ENCODE results near the gene IHH. TPM values are rescaled to one million over a fixed set of nuclear protein-coding genes. Genes with fewer than 3 reads are reported as not detected.

The IHH gene
- total RNA-seq, 1 experiment from 2014 or later, result not detected

GRCh38 chr2:219020604-219021365 lies 39.9 kb downstream of the IHH start:
- H3K9me3 ChIP-seq (ENCODE audit: control insufficient read depth, low read depth, low read length), result no peaks in the 10 kb centered on the region
- no peaks in the 10 kb centered on the region for H3K9me3 Mint-ChIP-seq
- H3T11ph ChIP-seq (ENCODE audit: low read length), result no peak overlapping the region
- H4K91ac ChIP-seq (ENCODE audit: insufficient read length, low read depth, low read length), result no peak overlapping the region
- peaks cover 25% of the 10 kb centered on the region for H3K27me3 Mint-ChIP-seq (ENCODE audit: low read depth)
- no peak overlapping the region for H3K18ac ChIP-seq (ENCODE audit: insufficient read length, low read depth, low read length)
- no CpG with 5 or more reads among the region's 11 CpGs for WGBS (ENCODE audit: extremely low coverage, insufficient read length, low lambda C conversion rate)
- no peak overlapping the region for H3K4ac ChIP-seq (ENCODE audit: low read depth, low read length)
- no peak overlapping the region for H3K23ac ChIP-seq (ENCODE audit: insufficient read length, low read depth, low read length)
- no peaks in the 10 kb centered on the region; the same call in 1 of the 2 replicates for H3K27me3 ChIP-seq (ENCODE audit: insufficient read depth, low read length)
- no peak for DNase-seq
- H3K79me2 ChIP-seq (ENCODE audit: insufficient read depth, low read length), result no peaks in the 10 kb centered on the region
- H3K4me1 Mint-ChIP-seq, result peaks cover 6 to 7% of the 10 kb centered on the region in 2 experiments
- no peak overlapping the region for H4K5ac ChIP-seq (ENCODE audit: insufficient read length, low read depth, low read length)
- TF ChIP-seq, protein P1, sequence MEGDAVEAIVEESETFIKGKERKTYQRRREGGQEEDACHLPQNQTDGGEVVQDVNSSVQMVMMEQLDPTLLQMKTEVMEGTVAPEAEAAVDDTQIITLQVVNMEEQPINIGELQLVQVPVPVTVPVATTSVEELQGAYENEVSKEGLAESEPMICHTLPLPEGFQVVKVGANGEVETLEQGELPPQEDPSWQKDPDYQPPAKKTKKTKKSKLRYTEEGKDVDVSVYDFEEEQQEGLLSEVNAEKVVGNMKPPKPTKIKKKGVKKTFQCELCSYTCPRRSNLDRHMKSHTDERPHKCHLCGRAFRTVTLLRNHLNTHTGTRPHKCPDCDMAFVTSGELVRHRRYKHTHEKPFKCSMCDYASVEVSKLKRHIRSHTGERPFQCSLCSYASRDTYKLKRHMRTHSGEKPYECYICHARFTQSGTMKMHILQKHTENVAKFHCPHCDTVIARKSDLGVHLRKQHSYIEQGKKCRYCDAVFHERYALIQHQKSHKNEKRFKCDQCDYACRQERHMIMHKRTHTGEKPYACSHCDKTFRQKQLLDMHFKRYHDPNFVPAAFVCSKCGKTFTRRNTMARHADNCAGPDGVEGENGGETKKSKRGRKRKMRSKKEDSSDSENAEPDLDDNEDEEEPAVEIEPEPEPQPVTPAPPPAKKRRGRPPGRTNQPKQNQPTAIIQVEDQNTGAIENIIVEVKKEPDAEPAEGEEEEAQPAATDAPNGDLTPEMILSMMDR (conservative IDR thresholded peaks at IDR 0.05), result no peak
- H3K27ac Mint-ChIP-seq, result no peak overlapping the region
- no peak overlapping the region for H2AFZ ChIP-seq (ENCODE audit: low read length)
- H3K9ac ChIP-seq (ENCODE audit: extremely low read depth, insufficient read length, low read length), result no peak overlapping the region
- no peaks in the 10 kb centered on the region for H3K4me1 ChIP-seq (ENCODE audit: insufficient read depth, low read length)
- H2BK120ac ChIP-seq (ENCODE audit: low read depth, low read length, poor library complexity, severe bottlenecking), result no peak overlapping the region
- H2BK12ac ChIP-seq (ENCODE audit: insufficient read length, low read depth, low read length), result no peak overlapping the region
- H3K23me2 ChIP-seq (ENCODE audit: insufficient read length, low read depth, low read length, poor library complexity, severe bottlenecking), result no peaks in the 10 kb centered on the region
- no peaks in the 10 kb centered on the region for H3K79me1 ChIP-seq (ENCODE audit: insufficient read depth, low read depth, low read length, poor library complexity, severe bottlenecking)
- H3K4me3 Mint-ChIP-seq, result no peak overlapping the region
- no peaks in the 10 kb centered on the region for H3K36me3 Mint-ChIP-seq (ENCODE audit: insufficient read depth in 1 of 3, low read depth in 3 of 3)
- no peak overlapping the region for H3K14ac ChIP-seq (ENCODE audit: insufficient read depth, low read length)
- no peak overlapping the region for H2AK5ac ChIP-seq (ENCODE audit: insufficient read length, low read length)
- H3K4me2 ChIP-seq (ENCODE audit: insufficient read depth, insufficient read length, low read length), result no peak overlapping the region
- no peak overlapping the region for H3K27ac ChIP-seq (ENCODE audit: insufficient read length, low read depth, low read length)
- H2BK5ac ChIP-seq (ENCODE audit: insufficient read length, low read length), result no peak overlapping the region
- H3K56ac ChIP-seq (ENCODE audit: insufficient read length, low read depth, low read length), result no peak overlapping the region
- H2BK20ac ChIP-seq (ENCODE audit: low read depth, low read length, poor library complexity, severe bottlenecking), result no peak overlapping the region
- no peak overlapping the region for H4K8ac ChIP-seq (replicated peaks; ENCODE audit: insufficient read length, low read depth, low read length)
- no peak overlapping the region for H2BK15ac ChIP-seq (ENCODE audit: low read depth, low read length)
- H4K20me1 ChIP-seq (ENCODE audit: control insufficient read depth, insufficient read depth, insufficient read length), result no peaks in the 10 kb centered on the region
